Heart right ventricle (tissue), 16 donors: ENCODE measurements around the gene FABP7. TPM values are rescaled to one million over a fixed set of nuclear protein-coding genes. Genes with fewer than 3 reads are reported as not detected.

Experiments
- ATAC-seq, 8 donors: fragments of 200-7000 bp; cut with Tn5 transposase; one replicate each; pipeline ENCODE4 v1.9.1; 2020; ENCODE audit warnings: mild to moderate bottlenecking in 8 of 8, moderate library complexity in 8 of 8, moderate number of reproducible peaks in 1 of 8
- DNase-seq, 2 donors: peaks; one replicate each; pipeline ENCODE4 v3.0.0-alpha.2; 2020
- H3K27ac ChIP-seq, 10 donors: fragments of 200-600 bp; sonication (generic) in 2 of 10; one replicate each; pipeline versions ENCODE4 v1.5.0 to v1.8.0; 2020 to 2022; ENCODE audit warnings: mild to moderate bottlenecking in 3 of 10
- H3K27me3 ChIP-seq, 7 donors: fragments of 200-600 bp; one replicate each; pipeline ENCODE4 v1.8.0; 2021 to 2022; ENCODE audit warnings: mild to moderate bottlenecking in 2 of 7
- H3K36me3 ChIP-seq, 9 donors: fragments of 200-600 bp; sonication (generic) in 1 of 9; one replicate each; pipeline versions ENCODE4 v1.5.0 to v1.8.0; 2020 to 2022; ENCODE audit warnings: mild to moderate bottlenecking in 2 of 9
- H3K4me1 ChIP-seq, 9 donors: fragments of 200-600 bp; sonication (generic) in 1 of 9; one replicate each; pipeline versions ENCODE4 v1.5.0 to v1.8.0; 2020 to 2022; ENCODE audit warnings: mild to moderate bottlenecking in 4 of 9
- H3K4me3 ChIP-seq, 10 donors: fragments of 200-600 bp; sonication (generic) in 2 of 10; one replicate each; pipeline versions ENCODE4 v1.5.0 to v1.8.0; 2020 to 2022; ENCODE audit warnings: mild to moderate bottlenecking in 7 of 10, moderate library complexity in 2 of 10
- H3K9me3 ChIP-seq, 11 donors: fragments of 200-600 bp in 10 of 11; sonication (generic) in 2 of 11; one replicate each; pipeline versions ENCODE4 v1.5.0 to v1.8.0; 2013 to 2022; ENCODE audit warnings: mild to moderate bottlenecking in 2 of 11, control low read depth in 1 of 11, moderate library complexity in 1 of 11
- WGBS, 2 donors: extraction: QIAGEN DNeasy Blood & Tissue Kit; methylation state at CpG; one replicate each; pipeline ENCODE4 v1.1.7; 2013; ENCODE audit warnings: inconsistent platforms in 1 of 2; 5-methylcytosine and 5-hydroxymethylcytosine counted together
- intact Hi-C, 10 donors: fragments of 100-400 bp; cut with DNase I; formaldehyde crosslinking; loops; one replicate each; pipeline versions ENCODE4 v1.11.1 to v1.14.2; 2022
- polyA plus RNA-seq, 2 donors: library from polyadenylated mRNA; stranded (reverse); fragments of 200-250 nt; gene quantifications; one replicate each; pipeline ENCODE4 v1.2.3, GENCODE V29; 2013
- total RNA-seq, 10 donors: library from RNA; stranded (reverse); fragmentation: NEBNext Ultra II Directional in 3 of 10; extraction: Animal tissue kit (Norgen Biotek cat#: 25700) in 3 of 10; gene quantifications; one replicate each; pipeline versions ENCODE4 v1.2.1 to v1.2.4, GENCODE V29; 2021 to 2023
- TF ChIP-seq, protein P1 (sequence below), 9 donors: fragments of 200-600 bp; sonication (generic) in 2 of 9; IDR thresholded peaks; one replicate each; pipeline versions ENCODE4 v1.5.0 to v1.8.0; 2021 to 2022; ENCODE audit warnings: antibody characterized with exemption in 9 of 9, mild to moderate bottlenecking in 5 of 9, moderate library complexity in 1 of 9
- donor health status: Arrhythmogenic right ventricular cardiomyopathy.
- donor health status: ischemic (EF 13 %, LVEDD 7.1; RV severe dilation, severe dysfunction).
- donor health status: healthy with polysubstance abuse.
- donor health status: DM: no; HTN: yes; CAD: no.
- donor health status: DM: no; HTN: no; CAD: no.
- donor health status: ischemic (EF 25% LVEDD 6.9; RV normal size, moderate dysfunction).
- donor health status: ischemic (EF 25% LVEDD 5.7; RV mildly dilated, moderate dysfunction).
- donor health status: healthy.
- donor health status: DM: yes; HTN: yes; CAD: no.
- donor health status: Ischemic cardiomyopathy.
- donor health status: ischemic (EF 35%, LVEDD 5.7; RV mildly dilated, moderate dysfunction).
- donor health status: nonischemic (EF 11% LVEDD 7.7; RV severe dilation, severe dysfunction).
- donor health status: DM: yes; HTN: yes; CAD: no.
- donor health status: PGD.
- donor health status: ischemic (EF 29% LVEDD 5.4; RV normal size, mild dysfunction).
- donor health status: nonischemic (EF 23%, LVEDD 6.1; RV moderate dilation, normal function).

Gene FABP7
- total and polyA plus RNA-seq, 12 donors: 0.16 TPM; not detected in 11

- H3K27me3 ChIP-seq: peaks cover 0 to 30% (median 11%) of the 10 kb centered on the region in 7 donors
- H3K4me3 ChIP-seq: no peak overlapping the region
- ATAC-seq: no peak
- DNase-seq: no peak
- no peaks in the 10 kb centered on the region for H3K9me3 ChIP-seq
- no peaks in the 10 kb centered on the region for H3K4me1 ChIP-seq
- TF ChIP-seq, protein P1, sequence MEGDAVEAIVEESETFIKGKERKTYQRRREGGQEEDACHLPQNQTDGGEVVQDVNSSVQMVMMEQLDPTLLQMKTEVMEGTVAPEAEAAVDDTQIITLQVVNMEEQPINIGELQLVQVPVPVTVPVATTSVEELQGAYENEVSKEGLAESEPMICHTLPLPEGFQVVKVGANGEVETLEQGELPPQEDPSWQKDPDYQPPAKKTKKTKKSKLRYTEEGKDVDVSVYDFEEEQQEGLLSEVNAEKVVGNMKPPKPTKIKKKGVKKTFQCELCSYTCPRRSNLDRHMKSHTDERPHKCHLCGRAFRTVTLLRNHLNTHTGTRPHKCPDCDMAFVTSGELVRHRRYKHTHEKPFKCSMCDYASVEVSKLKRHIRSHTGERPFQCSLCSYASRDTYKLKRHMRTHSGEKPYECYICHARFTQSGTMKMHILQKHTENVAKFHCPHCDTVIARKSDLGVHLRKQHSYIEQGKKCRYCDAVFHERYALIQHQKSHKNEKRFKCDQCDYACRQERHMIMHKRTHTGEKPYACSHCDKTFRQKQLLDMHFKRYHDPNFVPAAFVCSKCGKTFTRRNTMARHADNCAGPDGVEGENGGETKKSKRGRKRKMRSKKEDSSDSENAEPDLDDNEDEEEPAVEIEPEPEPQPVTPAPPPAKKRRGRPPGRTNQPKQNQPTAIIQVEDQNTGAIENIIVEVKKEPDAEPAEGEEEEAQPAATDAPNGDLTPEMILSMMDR (IDR thresholded peaks at IDR 0.05): no peak
- no peak overlapping the region for H3K27ac ChIP-seq
- no peaks in the 10 kb centered on the region for H3K36me3 ChIP-seq
- intact Hi-C loops: loop anchor here in 8 of 10 donors (5.0 to 10.0 kb wide), 2 partner anchors 103 to 580 kb away; no protein-coding TSS in a partner anchor
- WGBS, 2 donors: 47 to 48% methylated on average over 10 of the region's 10 CpGs
These were observed 44.8 kb upstream of the FABP7 start for GRCh38 chr6:122734529-122735395.

DNA sequence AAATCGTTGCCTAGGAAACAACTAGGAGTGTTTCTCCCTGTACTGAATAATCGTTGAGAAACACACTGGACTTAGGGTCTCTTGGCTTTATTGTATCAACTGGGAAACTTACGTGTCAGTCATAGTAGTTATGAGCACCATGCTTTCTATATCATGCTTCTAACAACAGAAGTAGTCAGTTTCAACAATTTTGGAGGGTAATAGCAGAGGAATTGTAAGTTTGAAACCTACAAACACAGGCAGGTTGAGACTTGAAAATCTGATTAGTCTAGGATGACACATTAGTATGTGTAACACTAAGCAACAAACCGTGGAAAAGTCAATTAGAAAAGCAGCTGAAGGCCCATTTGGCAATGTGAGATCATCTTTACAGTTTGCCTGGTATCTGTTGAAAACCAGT is 43.9 kb upstream of the FABP7 start:
- H3K27me3 ChIP-seq: peaks cover 0 to 22% (median 11%) of the 10 kb centered on the region in 7 donors

GRCh38 chr6:122736163-122736562 is 43.4 kb upstream of the FABP7 start:
- intact Hi-C loops: loop anchor here in 5 of 10 donors (10.0 kb wide), 1 partner anchor 579 kb away; no protein-coding TSS in a partner anchor
- 77 to 79% methylated on average over 4 of the region's 4 CpGs for WGBS, 2 donors
- ATAC-seq (no peak), DNase-seq (no peak)
- H3K36me3 ChIP-seq: no peaks in the 10 kb centered on the region
- peaks cover 0 to 23% (median 12%) of the 10 kb centered on the region in 7 donors for H3K27me3 ChIP-seq
- no peaks in the 10 kb centered on the region for H3K9me3 ChIP-seq
- H3K27ac ChIP-seq: no peak overlapping the region
- TF ChIP-seq, protein P1 (IDR thresholded peaks at IDR 0.05): no peak
- H3K4me1 ChIP-seq: no peaks in the 10 kb centered on the region
- no peak overlapping the region for H3K4me3 ChIP-seq

More for the DNA sequence above, 43.9 kb upstream of the FABP7 start:
- intact Hi-C loops: loop anchor here in 5 of 10 donors (10.0 kb wide), 1 partner anchor 579 kb away; no protein-coding TSS in a partner anchor
- Histone ChIP-seq H3K27ac (no peak overlapping the region), H3K4me3 (no peak overlapping the region), H3K36me3 (no peaks in the 10 kb centered on the region), H3K4me1 (no peaks in the 10 kb centered on the region), H3K9me3 (no peaks in the 10 kb centered on the region)
- ATAC-seq (no peak), DNase-seq (no peak)
- TF ChIP-seq, protein P1 (IDR thresholded peaks at IDR 0.05): no peak
- 68 to 77% methylated on average over 4 of the region's 4 CpGs for WGBS, 2 donors

DNA sequence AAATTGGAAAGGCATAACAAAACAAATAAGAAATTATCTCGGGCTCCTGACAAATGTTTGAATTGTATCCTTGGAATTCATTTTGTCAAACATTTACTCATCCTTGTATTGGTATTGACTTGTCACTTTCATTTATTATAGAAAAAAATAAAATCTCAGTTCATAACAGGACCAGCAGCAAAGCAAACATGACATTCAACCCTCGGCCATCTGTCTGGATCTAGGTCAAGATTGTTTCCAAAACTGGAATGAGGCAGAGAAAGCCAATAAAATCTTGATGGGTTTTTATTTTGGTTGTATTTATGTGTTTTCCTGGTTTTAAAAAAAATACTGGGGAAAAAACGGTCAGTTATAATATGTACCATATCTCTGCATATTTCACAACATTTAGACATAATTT is 42.9 kb upstream of the FABP7 start:
- DNase-seq (no peak), ATAC-seq (no peak)
- intact Hi-C loops: loop anchor here in 5 of 10 donors (10.0 kb wide), 1 partner anchor 578 kb away; no protein-coding TSS in a partner anchor
- H3K27ac ChIP-seq: no peak overlapping the region
- no peaks in the 10 kb centered on the region for H3K9me3 ChIP-seq
- H3K27me3 ChIP-seq: peaks cover 0 to 19% (median 15%) of the 10 kb centered on the region in 7 donors
- TF ChIP-seq, protein P1 (IDR thresholded peaks at IDR 0.05): no peak
- H3K4me3 ChIP-seq: no peak overlapping the region
- no peaks in the 10 kb centered on the region for H3K36me3 ChIP-seq
- 63 to 72% methylated on average over 3 of the region's 3 CpGs for WGBS, 2 donors
- no peaks in the 10 kb centered on the region for H3K4me1 ChIP-seq
